Glutamatergic neuron (in vitro differentiated cells): ENCODE results near the gene ZNF221. TPM values are rescaled to one million over a fixed set of nuclear protein-coding genes. Genes with fewer than 3 reads are reported as not detected.

Experiments
- DNase-seq: peaks from one replicate; pipeline ENCODE4 v3.0.0; 2022
- H3K27ac Mint-ChIP-seq: one replicate; pipeline ENCODE4 v1.8.0; 2020; ENCODE audit warnings: mild to moderate bottlenecking, mixed read lengths, inconsistent platforms; ENCODE audit not compliant: unreplicated experiment
- H3K27me3 Mint-ChIP-seq: one replicate; pipeline ENCODE4 v1.8.0; 2020; ENCODE audit warnings: mild to moderate bottlenecking, moderate library complexity, mixed read lengths, inconsistent platforms; ENCODE audit not compliant: unreplicated experiment
- H3K36me3 Mint-ChIP-seq: one replicate; pipeline ENCODE4 v1.8.0; 2020; ENCODE audit warnings: mild to moderate bottlenecking, mixed read lengths, inconsistent platforms; ENCODE audit not compliant: unreplicated experiment
- H3K4me1 Mint-ChIP-seq: one replicate; pipeline ENCODE4 v1.8.0; 2020; ENCODE audit warnings: mild to moderate bottlenecking, low read depth, mixed read lengths, inconsistent platforms; ENCODE audit not compliant: unreplicated experiment
- H3K4me3 Mint-ChIP-seq: one replicate; pipeline ENCODE4 v1.8.0; 2020; ENCODE audit warnings: mild to moderate bottlenecking, mixed read lengths, inconsistent platforms; ENCODE audit not compliant: unreplicated experiment
- H3K9me3 Mint-ChIP-seq: one replicate; pipeline ENCODE4 v1.8.0; 2020; ENCODE audit warnings: mild to moderate bottlenecking, moderate library complexity, mixed read lengths, inconsistent platforms; ENCODE audit not compliant: unreplicated experiment
- total RNA-seq: library from RNA; stranded (reverse); fragmentation: NEBNext Ultra II Directional; extraction: Animal tissue kit (Norgen Biotek cat#: 25700); gene quantifications from one replicate; pipeline ENCODE4 v1.2.1, GENCODE V29; 2021; ENCODE audit not compliant: unreplicated experiment
- TF ChIP-seq, protein P1 (sequence below): fragments of 200-600 bp; sonication (generic); IDR thresholded peaks from one replicate; pipeline ENCODE4 v1.5.0; 2021; ENCODE audit not compliant: partially characterized antibody, unreplicated experiment

Gene ZNF221
- total RNA-seq, 1 donor from 2014 or later = 16.1 TPM

DNA sequence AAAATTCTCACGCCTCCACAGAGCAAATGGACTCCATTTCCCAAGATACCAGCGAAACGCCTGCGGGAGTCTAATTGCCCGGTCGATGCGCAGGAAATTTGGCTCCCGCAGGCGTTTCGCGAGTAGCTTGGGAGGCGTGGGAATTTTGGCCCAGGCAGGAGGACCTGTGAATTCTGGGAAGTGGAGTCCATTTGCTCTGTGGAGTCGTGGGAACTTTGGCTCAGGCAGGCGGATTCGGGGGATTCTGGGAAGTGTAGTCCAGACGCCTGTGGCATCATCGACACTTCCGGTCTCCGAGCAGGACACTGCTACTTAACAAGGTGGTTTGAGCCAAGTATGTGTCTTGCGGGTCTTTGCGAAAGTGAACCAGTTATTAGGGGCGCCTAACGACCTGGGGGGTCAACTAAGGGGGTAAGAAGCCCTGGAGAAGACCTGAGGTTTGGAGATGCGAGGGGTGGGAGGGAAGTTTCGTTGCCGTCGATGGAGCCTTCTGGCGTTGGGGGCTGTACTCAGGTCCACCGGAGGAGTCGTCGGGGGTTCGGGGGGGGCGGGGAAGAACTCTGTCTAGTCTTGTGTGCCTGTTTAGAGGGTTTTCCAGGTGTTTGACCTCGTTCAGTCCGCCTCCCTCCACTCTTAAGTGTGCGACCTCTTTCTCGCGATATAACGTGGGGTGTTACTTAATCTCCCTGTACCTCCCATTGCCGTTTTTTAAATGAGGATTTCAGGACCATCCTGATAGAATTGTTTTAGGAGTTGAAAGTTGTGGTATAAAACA lies 33.1 kb downstream of the ZNF221 start, which contains the start of gene ZNF155:
Gene ZNF155 (plus strand): TSS at position 277 of the 775 bp plus-strand sequence. CDS start 4,356 bp downstream, outside the sequence.
- TF ChIP-seq, protein P1, sequence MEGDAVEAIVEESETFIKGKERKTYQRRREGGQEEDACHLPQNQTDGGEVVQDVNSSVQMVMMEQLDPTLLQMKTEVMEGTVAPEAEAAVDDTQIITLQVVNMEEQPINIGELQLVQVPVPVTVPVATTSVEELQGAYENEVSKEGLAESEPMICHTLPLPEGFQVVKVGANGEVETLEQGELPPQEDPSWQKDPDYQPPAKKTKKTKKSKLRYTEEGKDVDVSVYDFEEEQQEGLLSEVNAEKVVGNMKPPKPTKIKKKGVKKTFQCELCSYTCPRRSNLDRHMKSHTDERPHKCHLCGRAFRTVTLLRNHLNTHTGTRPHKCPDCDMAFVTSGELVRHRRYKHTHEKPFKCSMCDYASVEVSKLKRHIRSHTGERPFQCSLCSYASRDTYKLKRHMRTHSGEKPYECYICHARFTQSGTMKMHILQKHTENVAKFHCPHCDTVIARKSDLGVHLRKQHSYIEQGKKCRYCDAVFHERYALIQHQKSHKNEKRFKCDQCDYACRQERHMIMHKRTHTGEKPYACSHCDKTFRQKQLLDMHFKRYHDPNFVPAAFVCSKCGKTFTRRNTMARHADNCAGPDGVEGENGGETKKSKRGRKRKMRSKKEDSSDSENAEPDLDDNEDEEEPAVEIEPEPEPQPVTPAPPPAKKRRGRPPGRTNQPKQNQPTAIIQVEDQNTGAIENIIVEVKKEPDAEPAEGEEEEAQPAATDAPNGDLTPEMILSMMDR = no peak
- Mint-ChIP-seq H3K9me3 (peaks cover 6% of the 10 kb centered on the region), H3K27ac (peak within 1 kb of the TSS; percentile 64), H3K36me3 (no peaks in the 10 kb centered on the region), H3K4me3 (peak within 1 kb of the TSS; percentile 93), H3K4me1 (no peaks in the 10 kb centered on the region), H3K27me3 (no peaks in the 10 kb centered on the region)
- DNase-seq = peak; percentile 85

DNA sequence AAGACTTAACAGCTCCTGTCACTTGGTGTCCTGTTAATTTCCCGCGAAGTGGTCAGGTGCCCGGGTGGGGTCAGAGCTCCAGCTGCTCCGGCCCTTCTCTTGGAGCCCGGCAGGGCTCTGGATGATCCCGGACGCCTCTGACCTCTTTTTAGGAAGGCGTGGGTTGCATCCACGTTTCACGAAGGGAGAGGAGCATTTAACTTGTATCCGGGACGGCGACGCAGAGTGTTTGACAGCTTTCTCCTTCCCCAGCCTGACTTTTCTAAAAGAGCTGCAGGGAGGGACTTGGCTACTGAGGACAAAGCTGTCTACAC lies 33.6 kb downstream of the ZNF221 start:
- TF ChIP-seq, protein P1 = no peak
- peak overlapping the region; percentile 28 for H3K27ac Mint-ChIP-seq
- no peaks in the 10 kb centered on the region for H3K4me1 Mint-ChIP-seq
- H3K9me3 Mint-ChIP-seq = peaks cover 6% of the 10 kb centered on the region
- H3K27me3 Mint-ChIP-seq = no peaks in the 10 kb centered on the region
- peak overlapping the region; percentile 93 for H3K4me3 Mint-ChIP-seq
- H3K36me3 Mint-ChIP-seq = peaks cover 2% of the 10 kb centered on the region
- DNase-seq = no peak

DNA sequence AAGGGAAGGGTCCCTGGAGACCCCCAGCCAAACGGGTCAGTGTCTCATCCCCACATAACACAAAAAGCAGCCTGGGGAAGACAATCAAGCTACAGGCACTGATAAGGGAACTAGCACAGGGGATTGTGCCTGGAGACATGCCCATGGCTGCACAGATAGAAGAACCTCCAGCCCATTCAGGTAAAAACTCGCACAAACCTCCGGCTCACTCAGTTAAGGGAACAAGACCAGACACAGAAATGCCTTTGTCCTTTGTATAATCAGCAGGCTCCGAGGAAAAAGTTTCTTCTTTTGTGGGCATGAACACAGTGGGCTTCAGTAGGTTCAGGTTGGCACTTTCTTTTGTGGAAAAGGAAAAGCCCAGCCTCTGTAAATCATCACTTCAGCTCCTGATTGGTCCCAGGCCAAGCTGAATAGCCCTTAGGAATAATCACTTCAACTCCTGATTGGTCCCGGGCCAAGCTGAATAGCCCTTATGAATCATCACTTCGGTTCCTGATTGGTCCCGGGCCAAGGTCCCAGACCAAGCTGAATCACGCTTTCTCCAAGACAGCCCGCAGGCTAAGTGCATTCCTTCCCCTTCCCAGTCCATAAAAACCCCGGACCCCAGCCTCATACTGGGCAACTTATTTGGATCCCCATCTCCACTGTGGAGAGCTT lies 46.7 kb downstream of the ZNF221 start:
- Mint-ChIP-seq H3K27me3 (no peaks in the 10 kb centered on the region), H3K9me3 (peaks cover 6% of the 10 kb centered on the region), H3K4me1 (no peaks in the 10 kb centered on the region), H3K36me3 (peaks cover 17% of the 10 kb centered on the region), H3K27ac (no peak overlapping the region), H3K4me3 (no peak overlapping the region)
- no peak for DNase-seq
- TF ChIP-seq, protein P1 = no peak

DNA sequence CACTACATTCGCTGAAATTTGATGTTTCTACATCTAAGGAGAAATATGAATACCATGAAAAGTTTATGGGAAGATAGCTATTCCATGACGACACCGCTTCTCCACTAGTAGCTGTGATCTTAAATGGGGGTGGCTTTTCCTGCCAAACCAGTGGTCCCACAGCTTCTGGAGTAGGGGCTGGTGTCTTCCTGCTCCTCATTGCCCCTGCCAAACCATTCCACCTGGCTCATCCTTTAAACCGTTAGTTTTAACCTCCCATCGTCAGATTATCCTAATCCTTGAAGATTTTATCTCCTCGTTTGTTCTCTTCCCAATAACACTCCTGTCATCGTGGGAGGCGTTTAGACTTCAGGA lies 51.2 kb downstream of the ZNF221 start:
- H3K36me3 Mint-ChIP-seq = peaks cover 7% of the 10 kb centered on the region
- H3K4me3 Mint-ChIP-seq = peak overlapping the region; percentile 99
- H3K4me1 Mint-ChIP-seq = peaks cover 3% of the 10 kb centered on the region
- H3K27me3 Mint-ChIP-seq = peaks cover 1% of the 10 kb centered on the region
- peaks cover 3% of the 10 kb centered on the region for H3K9me3 Mint-ChIP-seq
- no peak overlapping the region for H3K27ac Mint-ChIP-seq
- TF ChIP-seq, protein P1 = no peak
- DNase-seq = no peak
